ENCODE data around the gene XCR1.
A peak's percentile ranks its signal among the peaks of the same experiment; 100 is the strongest.

The XCR1 gene

DNA sequence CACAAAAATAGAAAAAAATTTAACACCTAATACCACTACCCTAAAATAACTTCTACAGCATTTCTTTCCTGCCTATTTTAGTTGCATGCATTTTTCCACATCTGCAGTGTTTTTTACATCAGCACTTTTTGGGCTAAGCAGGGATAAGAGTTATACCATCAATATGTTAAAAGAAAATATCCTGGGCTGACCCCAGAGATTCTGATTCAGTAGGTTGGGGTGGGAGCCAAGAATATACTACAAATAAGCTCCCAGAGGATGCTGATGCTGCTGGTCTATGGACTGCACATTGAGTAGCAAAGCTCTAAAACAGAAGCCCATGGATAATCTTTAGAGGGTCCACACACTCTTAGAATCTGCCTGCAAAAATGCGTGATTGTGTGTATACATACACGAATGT, 46.5 kb downstream of the XCR1 start:
- no peak for DNase-seq

DNA sequence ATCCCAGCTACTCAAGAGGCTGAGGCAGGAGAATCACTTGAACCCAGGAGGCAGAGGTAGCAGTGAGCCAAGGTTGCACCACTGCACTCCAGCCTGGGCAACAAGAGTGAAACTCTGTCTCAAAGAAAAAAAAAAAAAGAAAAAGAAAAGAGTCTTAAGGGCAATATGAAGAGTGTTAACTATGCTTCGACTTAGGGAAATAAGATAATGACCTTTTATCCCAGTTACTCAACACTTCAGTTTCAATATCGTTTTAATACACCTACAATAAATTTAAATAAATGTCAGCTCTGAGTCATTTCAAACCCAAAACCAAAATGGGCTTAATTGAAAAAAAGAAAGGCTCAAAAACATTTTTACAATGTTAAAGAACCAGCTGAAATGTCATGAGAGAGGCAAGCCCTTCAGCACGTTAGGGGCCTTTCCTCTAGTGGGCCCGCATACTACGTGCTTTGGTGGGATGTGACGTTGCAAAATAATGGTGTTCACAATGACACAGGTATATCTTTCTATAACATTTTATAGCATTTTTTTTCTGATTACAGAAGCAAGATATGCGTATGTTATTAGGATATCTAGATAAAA, 47.0 kb downstream of the XCR1 start:
- no peak for DNase-seq

DNA sequence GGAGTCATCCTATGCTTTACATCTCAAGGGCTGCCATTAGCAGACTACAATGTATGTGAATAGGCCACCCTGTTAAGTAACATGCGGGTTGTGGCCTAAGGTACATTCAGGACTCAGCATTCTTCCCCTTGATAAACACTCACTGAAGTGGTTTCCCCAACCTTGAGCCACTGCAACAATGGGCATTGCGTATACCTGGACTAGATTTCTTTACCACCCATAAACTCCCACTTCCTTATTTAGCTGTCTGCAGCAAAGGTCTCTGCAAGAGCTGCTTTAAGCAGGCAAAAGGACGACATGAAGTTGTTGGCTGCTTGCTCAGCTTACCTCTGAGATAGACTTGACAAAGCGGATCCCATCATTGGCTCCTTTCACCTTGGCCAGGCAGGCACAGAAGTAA, 47.9 kb downstream of the XCR1 start:
- no peak for DNase-seq

DNA sequence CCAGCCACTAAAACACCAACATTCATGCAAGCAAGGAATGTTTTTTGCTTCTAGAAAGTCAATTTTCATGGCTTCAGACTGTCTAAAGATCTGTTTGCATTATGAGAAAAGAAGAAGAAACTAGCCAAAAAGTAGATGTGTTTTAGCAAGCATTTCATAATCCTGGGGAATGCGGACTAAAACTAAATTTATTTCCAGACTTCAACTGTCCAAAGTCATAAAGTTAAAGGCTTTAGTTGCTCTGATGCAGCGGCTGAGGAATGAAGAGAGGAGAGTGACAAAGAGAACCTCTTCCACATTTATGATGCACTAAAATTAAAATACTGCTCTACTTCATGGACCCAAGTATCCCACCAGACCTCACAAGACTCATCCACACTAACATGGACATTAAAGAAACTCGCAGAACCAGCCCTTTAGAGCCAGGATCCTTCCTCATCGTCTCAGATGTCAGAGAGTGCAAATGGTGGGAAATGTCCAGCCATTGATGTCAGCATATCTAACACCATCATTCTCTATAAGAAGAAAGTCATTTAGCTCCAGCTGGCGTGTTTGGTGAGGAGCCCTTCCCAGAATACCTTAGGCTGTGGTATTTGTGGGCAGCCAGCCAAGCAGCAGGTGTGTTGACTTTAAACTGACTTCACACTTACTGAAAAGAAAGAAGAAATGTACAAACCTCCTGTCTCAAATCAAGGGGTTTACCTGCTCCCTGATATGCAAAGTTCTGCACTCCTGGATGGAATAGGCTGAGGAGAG, 49.1 kb downstream of the XCR1 start:
- DNase-seq, result no peak

DNA sequence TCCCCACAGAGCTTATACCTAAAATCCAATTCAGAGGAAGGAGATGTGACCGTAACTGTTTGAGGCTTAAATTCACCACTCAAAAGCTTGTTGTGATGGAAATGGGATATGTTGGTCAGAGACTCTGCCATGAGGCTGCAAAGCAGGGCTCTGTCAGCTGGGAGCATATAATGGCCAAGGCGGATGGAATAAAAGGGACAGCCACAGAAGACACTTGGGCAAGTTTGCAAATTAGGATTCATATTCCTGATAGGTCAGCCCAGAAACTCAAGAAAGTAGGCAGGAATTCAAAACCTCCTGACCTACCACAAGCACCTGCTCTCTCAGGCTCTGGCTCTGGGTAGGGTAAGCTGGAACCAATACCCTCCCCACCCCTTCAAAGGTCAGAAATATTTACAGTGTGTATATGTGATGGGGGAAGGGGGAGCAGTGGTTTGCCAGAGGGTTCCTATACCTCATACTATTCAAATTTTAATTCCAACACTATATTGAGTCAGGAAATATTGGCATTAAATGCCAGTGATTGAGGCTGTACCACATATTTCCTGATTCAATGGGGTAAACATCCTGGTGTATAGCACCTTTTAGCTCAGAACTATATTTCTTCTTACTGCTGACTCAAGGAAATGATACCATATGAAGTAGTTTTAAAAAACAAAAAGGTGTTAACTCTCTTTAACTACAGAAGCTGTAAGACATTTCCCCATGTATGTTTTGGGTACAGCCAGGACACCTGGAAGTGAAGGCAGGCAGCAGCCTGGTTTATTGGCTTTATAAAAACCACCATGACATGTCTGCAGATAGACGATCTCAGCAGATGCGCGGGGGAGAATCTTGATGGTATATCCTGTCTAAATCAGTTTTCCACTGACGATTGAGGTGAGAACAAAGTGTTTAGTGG, 50.8 kb downstream of the XCR1 start:
- no peak for DNase-seq

DNA sequence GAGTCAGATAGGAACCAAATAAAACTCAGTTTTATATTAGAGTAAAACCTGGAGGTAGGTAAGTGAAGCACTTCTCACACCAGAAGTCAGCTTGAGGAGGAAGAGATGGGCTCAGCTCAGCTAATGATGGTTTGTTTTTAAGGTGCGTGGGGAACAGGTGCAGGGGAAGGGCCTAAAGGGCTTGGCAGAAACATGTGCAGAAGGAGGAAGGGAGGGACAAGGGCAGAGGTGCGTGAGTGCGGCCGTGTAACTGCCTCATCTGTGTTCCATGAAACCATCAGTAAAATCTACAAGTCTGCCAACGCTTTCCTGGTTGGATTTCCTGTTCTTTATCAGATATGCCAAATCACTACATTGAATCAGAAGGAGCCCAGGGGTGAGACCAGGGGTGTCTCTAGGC, 51.6 kb downstream of the XCR1 start:
- no peak for DNase-seq

DNA sequence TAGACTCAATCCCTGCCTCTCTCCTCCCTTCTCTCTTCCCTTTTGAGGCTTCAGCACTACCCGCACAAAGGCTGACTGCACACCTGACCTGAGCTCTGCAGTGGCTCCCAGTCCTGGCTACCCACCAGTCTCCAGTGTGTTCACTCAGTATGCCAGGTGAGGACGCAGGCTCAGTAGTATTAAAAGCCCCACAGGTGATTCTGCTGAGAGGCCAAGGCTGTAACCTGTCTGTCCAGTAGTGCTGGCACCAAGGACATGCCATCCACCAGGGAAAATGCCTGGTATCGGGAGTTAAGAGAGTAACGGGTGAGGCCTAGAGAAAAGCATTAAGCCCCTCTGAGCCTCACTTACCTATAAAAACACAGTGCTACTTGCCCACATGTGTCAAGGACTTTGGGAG, 52.6 kb downstream of the XCR1 start:
- peak in 1 of 2 experiments; percentile 65 for DNase-seq

DNA sequence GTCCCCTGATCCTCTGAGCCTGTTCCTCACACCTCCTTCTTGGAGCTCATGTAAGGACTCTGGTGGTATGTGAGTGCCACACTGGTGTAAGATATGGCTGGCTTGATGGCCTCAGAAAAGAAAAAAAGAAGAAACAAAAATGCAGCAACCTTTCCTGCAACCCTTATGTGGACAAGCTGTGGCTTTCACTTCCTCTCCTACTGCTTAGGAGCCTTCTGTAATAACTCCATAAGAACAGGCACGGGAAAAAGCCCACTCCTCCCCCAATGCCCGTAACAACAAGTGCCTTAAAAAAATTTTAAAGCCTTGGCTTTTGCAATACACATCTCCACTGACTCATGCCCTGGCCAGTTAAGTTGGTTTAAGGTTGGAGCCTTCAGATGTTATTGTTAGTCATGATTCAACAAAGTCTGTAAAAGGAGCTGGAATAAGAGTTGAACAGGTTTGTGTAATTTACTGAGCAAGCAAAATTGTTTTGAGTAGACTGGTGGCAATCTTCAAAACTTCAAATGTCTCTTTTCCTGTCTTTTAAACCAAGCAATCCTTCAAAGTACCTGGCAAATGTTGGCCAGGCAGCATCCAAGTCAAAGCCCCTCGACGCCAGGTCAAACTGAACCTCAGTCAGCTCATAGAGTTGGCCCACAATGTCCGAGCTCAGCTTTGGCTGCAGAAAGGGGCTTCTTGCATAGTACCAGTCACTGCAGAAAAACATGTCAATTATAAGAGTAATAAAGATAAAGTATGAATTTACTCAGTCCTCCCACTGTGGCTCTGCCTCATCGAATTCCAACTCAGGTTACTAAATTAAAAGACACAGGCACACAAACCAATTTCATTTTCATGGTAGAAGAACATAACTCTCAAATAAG, 54.5 kb downstream of the XCR1 start:
- no peak for DNase-seq

DNA sequence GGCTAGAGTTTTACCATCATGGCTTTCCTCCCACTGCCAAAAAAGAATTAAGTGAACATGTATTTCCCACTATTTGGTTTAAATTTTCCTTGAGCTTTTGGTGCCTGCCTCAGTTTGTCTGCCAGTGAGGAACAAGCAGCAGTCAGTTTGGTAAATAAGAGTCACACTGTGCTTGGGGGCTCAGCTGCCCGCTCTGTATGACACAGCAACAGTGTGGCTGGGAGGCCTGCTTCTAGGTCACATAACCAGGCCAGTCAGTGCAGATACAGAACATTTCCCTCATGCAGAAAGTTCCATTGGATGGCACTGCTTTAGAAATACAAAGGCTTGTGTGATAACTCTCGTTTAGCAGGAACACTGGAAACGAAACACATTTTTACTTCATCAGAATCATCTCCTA, 57.3 kb downstream of the XCR1 start:
- no peak for DNase-seq

DNA sequence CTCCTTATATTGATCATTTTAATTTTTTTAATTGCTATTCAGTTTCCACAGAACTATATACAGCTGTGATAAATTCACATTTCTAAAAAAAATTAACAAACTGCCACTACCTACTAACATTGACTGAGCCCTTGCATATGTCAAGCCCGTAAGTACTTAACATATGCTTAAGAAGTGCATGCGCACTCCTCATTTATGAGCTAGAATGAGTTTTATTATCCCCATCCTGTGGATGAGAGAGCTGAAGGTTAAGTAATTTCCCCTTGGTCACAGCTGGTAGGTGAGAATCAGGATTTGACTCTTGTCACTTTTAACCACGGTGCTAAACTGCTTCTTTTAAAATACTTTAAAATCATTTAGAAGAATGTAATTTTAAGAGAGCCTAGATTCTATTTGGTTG, 58.2 kb downstream of the XCR1 start:
- DNase-seq, result no peak

DNA sequence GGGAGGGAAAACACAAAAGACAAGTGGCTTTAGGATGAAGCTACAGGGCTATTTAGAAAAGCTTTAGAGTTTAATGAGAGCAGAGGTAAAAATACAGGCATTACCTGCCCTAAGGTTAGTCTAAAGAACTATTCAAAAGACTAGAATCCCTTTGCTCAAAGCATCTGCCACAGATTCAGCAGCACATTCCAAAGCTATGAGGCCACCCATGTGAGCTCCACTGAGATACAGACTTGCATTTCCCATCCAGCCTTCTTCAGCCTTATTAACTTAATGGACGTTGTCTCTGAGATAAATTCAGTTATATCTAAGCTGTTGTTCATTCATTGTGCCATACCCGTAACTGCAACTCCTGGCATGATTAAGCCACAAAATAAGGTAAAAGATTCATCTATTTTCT, 58.6 kb downstream of the XCR1 start:
- no peak for DNase-seq

DNA sequence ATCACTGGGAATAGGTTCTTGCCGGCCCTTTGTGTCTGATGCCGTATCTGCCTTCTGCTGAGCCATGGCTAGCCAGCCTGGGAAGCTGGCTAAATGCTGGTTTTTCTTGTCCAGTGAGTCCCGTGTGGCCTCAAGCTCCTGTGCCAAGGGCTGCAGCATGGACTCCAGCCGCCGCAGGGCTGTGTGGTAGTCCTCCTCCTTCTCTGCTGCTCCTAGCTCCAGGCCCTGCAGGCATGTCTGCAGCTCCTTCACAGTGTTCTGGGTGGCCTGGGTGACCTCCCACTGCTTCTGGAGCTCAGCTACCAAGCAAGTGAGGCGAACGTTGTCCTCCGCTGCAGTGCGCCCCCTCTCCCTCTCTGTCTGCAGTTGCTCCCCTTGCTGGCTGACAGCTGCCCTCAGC, 59.1 kb downstream of the XCR1 start:
- DNase-seq, result no peak

DNA sequence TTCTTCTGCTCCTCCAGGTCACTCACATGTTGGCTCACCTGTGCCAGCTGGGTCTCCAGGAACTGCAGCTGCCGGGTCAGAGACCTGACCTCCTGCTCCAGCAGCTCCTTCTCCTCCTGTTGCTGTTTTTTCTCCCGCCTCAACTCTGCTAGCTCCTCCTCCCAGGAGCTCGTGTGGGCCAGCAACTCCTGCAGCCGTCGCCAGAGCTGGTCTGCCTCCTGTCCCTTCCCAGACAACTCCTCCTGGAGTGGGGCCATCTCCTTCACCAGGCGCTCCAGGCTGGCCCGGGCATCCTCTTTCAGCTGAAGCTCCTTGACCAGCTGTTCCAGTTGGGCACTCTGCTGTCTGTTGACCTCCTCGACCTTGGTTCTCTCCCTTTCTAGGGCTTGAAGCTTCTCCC, 59.6 kb downstream of the XCR1 start:
- DNase-seq, result no peak
